GM18511 (cell line): ENCODE data around the gene NFIC.

Experiments
- ATAC-seq: cut with Tn5 transposase; IDR thresholded peaks from one replicate; pipeline ENCODE4 v1.9.1; 2021; ENCODE audit warnings: mild to moderate bottlenecking, moderate library complexity; ENCODE audit not compliant: unreplicated experiment

Gene NFIC

GRCh38 chr19:3464587-3465235 lies 98.3 kb downstream of the NFIC start:
- no peak for ATAC-seq

DNA sequence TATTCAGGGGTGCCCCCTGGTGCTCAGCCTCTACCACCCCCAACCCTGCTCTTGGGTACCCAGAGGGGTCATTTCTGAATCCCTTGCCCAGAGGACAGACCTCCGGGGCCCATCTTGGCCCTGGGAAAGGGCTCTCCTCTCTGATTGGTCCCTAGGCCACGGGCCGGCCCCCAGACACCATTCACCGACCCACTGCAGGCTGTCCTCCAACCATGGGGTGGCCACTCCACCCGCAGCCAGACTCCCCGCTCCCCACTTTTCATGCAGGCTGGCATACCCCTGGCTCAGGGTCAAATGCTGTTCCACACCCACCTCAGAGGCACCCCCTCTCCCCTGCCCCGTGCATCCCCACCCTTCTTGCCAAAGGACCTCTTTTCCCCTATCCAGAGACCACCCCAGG lies 99.2 kb downstream of the NFIC start:
- no peak for ATAC-seq

GRCh38 chr19:3466635-3467034 lies 100.3 kb downstream of the NFIC start:
- no peak for ATAC-seq

DNA sequence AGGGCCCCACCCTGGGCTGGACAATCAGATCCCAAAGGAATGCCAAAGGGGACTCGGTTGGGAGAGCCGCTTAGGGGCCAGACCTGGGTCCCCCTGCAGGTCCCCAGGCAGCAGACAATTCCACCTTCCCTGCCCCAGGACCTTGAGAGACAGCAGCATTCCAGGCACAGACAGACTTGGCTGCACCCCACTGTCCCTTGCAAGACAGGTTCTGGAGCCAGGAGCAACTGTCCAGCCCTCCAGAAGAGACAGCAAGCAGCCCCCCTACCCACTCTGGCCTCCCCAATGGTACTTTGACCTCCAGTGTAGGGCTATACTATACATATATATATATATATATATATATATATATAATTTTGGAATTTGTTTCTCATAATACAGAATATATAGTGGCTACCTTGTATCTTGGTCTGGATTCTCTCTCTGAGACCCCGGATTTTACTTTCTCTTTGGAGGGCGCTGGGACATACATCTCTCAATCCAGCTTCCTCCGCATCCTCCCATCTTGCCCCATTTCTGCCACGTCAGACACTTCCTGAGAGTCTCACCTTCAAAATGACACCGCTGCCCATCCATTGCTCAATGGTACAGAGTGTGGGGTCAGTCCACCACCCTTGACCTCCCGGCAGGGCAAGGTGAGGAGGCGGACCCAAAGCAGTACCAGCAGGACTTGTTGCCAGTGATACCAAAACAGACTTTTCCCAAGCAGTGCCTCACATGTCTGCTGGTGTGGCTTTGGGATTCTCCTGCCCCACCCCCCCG lies 101.2 kb downstream of the NFIC start:
- no peak for ATAC-seq

GRCh38 chr19:3468211-3468610 lies 101.8 kb downstream of the NFIC start:
- ATAC-seq, result no peak

DNA sequence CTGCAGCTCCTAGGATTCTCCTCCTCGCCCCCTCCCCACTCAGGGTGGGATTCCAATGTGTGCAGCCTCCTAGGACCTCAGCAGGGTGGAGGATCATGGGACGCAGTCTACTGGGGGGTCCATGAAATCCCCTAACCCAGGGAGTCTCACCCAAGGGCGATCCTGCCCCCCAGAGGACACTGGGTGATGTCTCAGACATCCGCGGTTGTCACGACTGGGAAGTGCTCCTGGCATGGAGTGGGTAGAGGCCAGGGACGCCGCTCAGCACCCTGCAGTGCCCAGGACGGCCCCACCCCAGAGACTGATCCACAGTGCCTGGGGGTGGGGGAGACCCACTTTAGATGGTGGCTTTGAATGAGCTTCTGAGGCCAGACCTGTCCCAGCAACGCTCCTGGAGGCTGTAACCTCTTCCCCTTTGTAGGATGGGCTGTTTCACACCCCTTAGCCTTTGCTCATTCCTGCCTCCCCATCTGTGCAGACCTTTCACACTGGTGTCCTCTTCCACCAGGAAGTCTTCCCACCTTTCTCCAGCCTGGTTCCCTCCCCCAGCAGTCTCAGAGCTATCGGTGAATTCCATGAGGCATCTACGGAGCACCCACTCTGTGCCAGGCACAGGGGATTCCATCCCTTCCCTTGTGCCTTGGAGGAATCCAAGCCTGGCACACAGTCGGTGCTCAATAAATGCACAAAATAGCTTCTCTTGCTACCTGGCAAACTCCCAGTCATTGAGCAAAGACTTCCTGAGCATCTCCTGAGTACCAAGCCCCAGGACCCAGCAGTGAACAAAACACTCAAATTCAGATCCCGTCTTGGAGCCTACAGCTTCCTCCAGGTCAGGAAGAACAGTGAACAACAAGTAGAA lies 103.5 kb downstream of the NFIC start:
- ATAC-seq, result no peak

DNA sequence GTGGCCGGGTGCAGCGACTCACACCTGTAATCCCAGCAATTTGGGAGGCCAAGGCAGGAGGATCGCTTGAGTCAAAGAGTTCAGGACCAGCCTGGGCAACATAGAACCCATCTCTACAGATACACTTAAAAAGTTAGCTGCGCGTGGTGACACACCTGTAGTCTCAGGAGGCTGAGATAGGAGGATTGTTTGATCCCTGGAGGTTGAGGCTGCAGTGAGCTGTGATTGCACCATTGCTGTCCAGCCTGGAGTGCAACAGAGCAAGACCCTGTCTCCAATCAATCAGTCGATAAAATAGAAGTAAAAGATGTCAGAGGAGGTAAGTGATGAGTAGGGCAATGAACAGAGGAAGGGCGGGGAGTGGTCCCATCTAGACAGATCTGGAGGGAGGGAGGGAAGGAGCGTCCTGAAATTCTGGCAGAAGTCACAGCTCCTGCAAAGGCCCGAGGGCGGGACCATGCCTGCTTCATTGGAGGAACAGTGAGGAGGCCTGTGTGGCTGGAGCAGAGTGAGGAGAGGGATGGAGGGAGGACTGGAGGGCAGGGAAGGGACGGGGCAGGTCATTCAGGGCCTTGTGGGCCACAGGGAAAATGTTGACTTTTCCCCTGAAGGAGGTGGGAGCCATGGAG lies 104.2 kb downstream of the NFIC start:
- ATAC-seq, result no peak

- no peak for ATAC-seq
Measured at GRCh38 chr19:3471954-3472655, 105.7 kb downstream of the NFIC start.

DNA sequence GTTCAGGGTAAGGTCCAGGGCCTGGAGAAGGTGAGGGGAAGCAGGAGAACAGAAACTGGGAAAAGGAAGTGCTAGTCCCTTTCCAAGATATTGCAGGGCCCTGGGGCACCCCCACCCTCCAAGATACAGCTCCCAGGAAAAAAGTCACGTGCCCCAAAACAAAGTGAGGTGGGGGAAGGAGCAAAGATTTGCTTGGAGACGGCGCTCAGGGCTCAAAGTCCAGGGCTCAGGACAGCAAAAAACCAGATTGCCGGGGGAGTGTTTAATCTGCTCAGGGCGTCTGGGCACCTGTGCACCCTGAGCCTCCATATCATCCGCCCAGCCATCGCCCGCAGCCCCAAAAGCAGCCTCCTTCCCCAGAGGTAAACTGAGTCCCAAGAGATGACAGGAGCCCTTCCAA lies 107.6 kb downstream of the NFIC start:
- ATAC-seq, result no peak

GRCh38 chr19:3474614-3475013 lies 108.2 kb downstream of the NFIC start:
- ATAC-seq, result no peak

GRCh38 chr19:3475449-3475848 lies 109.1 kb downstream of the NFIC start:
- ATAC-seq, result no peak

DNA sequence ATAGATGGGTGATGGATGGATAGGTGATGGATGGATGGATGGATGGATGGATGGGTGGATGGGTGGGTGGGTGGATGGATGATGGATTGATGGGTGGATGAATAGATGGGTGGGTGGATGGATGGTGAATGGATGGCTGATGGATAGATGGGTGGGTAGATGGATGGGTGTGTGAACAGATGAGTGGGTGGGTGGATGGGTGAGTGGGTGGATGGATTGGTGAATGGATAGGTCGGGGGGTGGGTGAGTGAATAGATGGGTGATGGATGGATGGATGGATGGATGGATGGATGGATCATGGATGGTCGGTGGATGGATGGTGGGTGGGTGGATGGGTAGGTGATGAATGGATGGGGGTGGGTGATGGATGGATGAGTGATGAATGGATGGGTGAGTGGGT lies 110.4 kb downstream of the NFIC start:
- ATAC-seq, result no peak

- no peak for ATAC-seq
Measured at GRCh38 chr19:3477506-3477905, 111.1 kb downstream of the NFIC start.

- no peak for ATAC-seq
Measured at GRCh38 chr19:3477951-3478350, 111.6 kb downstream of the NFIC start.

DNA sequence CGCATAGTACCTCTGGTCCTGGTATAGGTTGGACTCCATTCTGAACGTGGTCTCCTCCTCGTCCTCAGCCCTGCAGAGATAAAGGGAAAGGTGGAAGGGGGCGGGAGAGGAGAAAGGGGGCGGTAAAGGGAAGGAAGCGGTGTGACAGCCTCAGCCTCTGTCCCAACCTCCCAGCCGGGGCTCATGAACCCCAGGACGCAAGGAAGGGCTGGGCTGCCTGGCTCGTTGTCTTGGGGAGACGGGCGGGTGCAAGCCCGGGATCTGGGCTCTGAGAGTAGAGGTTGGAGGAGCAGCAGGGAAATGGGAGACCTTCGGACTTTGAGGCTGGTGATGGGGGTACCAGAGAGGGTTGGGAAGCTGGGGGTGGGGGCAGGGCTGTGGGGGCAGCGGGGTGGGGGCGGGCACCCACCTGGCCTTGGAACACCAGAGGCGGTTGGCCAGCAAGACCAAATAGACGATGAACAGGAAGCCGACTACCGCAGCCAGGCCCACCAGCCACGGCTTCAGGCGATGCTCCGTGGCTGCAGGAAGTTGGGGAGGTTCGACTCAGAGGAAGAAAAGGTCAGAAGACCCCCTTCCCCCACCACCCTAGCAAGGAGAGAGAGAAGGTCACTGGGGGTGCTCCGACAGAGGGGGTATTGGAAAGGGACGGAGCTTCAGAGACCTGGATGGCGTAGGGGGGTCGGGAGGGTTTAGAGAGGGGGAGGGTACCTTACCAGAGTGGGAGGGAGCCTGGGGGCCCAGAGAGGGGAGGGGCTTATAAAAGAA lies 112.2 kb downstream of the NFIC start:
- no peak for ATAC-seq

GRCh38 chr19:3479177-3479833 lies 112.9 kb downstream of the NFIC start:
- ATAC-seq, result no peak

DNA sequence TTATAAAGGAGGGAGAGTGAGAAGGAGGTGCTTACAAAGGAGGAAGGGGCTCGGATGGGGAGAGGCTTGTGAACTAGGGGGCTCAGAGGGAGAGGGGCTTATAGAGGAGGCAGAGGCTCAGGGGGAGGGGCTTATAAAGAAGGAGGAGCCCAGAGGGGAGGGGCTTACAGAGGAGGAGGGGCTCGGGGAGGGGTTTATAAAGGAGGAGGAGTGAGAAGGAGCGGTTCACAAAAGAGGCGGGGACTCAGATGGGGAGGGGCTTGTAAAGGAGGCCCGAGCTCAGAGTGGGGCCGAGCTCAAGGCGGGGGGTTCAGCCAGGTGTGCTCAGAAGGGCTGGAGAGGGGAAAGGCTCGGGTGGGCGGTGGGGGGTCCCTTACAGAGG lies 113.4 kb downstream of the NFIC start:
- ATAC-seq, result no peak

DNA sequence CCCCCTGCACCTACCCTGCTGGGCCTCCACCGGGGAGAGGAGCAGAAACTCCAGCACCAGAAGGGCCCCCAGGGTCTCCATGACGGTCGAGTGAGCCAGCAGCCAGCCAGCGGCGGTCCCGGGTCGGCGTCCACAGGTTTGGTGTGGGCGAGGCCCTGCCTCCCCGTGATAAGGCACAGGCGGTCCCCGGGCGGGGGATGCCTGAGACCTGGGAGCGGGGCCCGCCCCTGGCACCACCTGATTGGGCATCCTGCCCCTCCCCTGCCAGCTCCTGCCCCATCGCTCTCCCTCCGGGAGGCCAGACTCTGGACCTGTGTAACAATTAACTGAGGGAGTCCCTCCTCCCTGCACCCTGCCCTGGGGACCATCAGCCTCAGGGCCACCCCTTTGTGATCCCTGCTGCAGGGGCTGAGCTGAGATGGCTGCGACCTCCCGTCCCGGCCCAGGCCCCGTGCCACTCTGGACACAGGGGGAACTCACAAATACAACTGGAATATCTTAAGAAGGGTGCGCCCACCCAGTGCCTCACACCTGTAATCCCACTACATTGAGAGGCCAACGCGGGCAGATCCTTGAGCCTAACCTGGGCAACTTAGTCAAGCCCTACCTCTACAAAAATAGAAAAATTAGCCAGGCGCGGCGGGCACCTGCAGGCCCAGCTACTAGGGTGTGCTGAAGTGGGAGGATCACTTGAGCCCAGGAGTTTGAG lies 114.2 kb downstream of the NFIC start, which contains the start of gene SMIM24:
Gene SMIM24 (minus strand): TSS at position 143 of the 709 bp plus-strand sequence. CDS start 62 bp downstream, at position 81.
- no peak for ATAC-seq
